ENCODE measurements around the gene COMTD1.

Gene COMTD1

GRCh38 chr10:75261813-75262705 is 26.3 kb upstream of the COMTD1 start:
- no peak for TF ChIP-seq CTCF (IDR thresholded peaks at IDR 0.05; ENCODE audit: low read depth, low read length, missing control alignments)
- H3K4me3 ChIP-seq (replicated peaks; ENCODE audit: low read depth, low read length), result no peak overlapping the region
- peak; percentile 85 for DNase-seq (ENCODE audit: extremely low read depth, low read depth)

GRCh38 chr10:75260990-75261389 is 25.2 kb upstream of the COMTD1 start:
- TF ChIP-seq CTCF (IDR thresholded peaks at IDR 0.05; ENCODE audit: low read depth, low read length, missing control alignments), result no peak
- no peak overlapping the region for H3K4me3 ChIP-seq (replicated peaks; ENCODE audit: low read depth, low read length)
- no peak for DNase-seq (ENCODE audit: extremely low read depth, low read depth)

- TF ChIP-seq CTCF (IDR thresholded peaks at IDR 0.05; ENCODE audit: low read depth, low read length, missing control alignments), result no peak
- no peak overlapping the region for H3K4me3 ChIP-seq (replicated peaks; ENCODE audit: low read depth, low read length)
- no peak for DNase-seq (ENCODE audit: extremely low read depth, low read depth)
Measured at GRCh38 chr10:75254739-75255138, 19.0 kb upstream of the COMTD1 start.

- no peak for TF ChIP-seq CTCF (IDR thresholded peaks at IDR 0.05; ENCODE audit: low read depth, low read length, missing control alignments)
- DNase-seq (ENCODE audit: extremely low read depth, low read depth), result no peak
- no peak overlapping the region for H3K4me3 ChIP-seq (replicated peaks; ENCODE audit: low read depth, low read length)
Measured at GRCh38 chr10:75253281-75254220, 17.8 kb upstream of the COMTD1 start.

GRCh38 chr10:75250934-75251333 is 15.2 kb upstream of the COMTD1 start:
- no peak for DNase-seq (ENCODE audit: extremely low read depth, low read depth)
- H3K4me3 ChIP-seq (replicated peaks; ENCODE audit: low read depth, low read length), result no peak overlapping the region
- no peak for TF ChIP-seq CTCF (IDR thresholded peaks at IDR 0.05; ENCODE audit: low read depth, low read length, missing control alignments)

- no peak for DNase-seq (ENCODE audit: extremely low read depth, low read depth)
- no peak for TF ChIP-seq CTCF (IDR thresholded peaks at IDR 0.05; ENCODE audit: low read depth, low read length, missing control alignments)
- H3K4me3 ChIP-seq (replicated peaks; ENCODE audit: low read depth, low read length), result no peak overlapping the region
Measured at GRCh38 chr10:75247797-75248196, 12.0 kb upstream of the COMTD1 start.

Data from HFF-Myc (cell line).